Measurements from ENCODE around the gene CHD5.
"Not testable (repeated sequence)": the region's sequence is repeated elsewhere in the genome, so short reads cannot be mapped to it uniquely, and the experiment has no call there.

Gene CHD5

DNA sequence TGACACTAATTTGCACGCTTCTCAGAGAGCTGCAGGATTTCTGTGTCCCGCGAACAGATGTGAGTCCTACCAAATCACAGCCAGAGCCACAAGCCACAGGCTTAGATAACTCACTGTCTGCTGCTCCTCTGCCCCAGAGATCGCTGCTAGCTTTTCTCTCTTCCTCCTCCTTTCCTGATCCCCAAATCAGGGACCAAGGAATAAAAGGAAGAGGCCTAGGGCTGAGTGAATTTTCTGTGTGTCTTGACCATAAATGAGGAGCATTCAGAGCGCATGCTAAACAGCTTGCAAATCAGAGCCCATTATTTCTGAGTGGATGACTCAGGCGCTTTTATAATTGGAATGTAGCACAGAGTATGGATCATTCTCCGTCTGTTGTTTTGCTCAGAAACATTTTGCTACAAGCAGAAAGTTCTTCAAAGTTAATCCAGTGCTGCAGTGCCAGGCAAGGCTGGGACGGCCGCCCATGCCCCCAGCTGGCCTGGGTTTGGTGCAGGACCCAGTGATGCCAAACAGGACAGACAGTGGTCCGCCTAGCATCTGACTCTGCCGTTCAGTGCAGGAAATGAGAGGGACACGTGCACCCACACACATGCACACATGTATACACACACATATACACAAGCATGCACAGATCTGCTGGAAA lies 96.2 kb downstream of the CHD5 start:
- DNase-seq (ENCODE audit: low spot score): no peak

- DNase-seq (ENCODE audit: low spot score): no peak
These were observed 96.7 kb downstream of the CHD5 start for GRCh38 chr1:6083385-6083784.

DNA sequence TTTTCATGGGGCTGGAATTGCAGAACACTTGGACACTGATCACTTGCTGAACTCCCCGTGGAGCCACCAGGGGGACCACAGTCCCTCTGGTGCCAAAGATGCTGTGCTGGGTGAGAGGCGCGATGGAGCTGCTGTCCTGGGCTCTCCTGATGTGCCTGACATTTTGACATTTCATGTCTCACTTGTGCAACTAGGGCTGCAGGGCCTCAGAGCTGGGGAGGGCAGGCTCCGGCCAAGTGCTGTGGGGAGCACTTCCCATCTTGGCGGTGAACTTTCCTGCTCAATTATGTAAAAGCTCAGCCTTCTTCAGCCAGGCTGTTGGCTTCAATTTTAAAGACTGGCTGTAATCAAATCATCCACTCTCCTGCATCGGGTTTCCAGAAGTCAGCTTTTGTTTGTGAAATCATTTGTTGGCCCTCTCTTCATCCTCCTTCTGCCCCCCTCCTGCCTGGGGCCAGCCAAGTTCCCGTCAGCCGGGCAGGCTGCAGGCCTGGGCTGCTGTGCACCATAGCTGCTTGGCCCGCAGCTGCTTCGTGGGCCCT lies 97.6 kb downstream of the CHD5 start:
- no peak for DNase-seq (ENCODE audit: low spot score)

- no peak for DNase-seq (ENCODE audit: low spot score)
These were observed 98.2 kb downstream of the CHD5 start for GRCh38 chr1:6081901-6082300.

DNA sequence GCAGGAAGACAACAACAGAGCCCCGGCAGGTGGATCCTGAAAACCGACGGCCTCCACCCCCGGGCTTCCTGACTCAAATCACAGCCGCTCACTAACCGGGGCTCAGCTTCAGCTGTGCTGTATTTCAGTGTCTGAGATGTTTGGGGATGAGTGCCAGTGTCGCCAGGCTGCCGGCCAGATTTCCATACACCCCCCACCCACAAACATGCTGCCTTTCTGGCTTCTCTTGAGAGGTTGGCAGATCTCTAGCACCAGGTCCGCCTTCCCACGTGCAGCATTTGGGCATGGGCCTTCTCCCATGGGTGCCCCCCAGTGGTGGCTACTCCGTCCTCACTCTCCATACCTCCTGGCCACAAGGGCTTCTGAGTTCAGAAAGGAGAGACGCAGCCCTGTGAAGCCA lies 99.7 kb downstream of the CHD5 start:
- DNase-seq (ENCODE audit: low spot score): no peak

DNA sequence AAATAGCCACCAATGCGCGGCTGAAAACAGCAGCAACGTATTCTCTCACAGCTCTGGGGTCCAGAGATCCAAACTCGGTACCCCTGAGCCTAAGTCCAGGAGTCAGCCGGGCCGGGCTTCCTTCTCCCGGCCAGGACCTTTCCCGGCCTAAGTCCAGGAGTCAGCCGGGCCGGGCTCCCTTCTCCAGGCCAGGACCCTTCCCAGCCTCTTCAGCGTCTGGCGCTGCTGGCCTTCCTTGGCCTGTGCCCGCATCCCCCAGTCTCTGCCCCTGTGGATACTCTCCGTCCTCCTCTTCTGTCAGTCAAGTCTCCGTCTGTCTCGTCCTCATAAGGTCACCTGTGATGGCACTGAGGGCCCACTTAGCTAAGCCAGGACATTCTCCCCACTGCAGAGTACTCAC lies 102.2 kb downstream of the CHD5 start:
- no peak for DNase-seq (ENCODE audit: low spot score)

GRCh38 chr1:6077506-6077905 lies 102.6 kb downstream of the CHD5 start:
- DNase-seq (ENCODE audit: low spot score): no peak

GRCh38 chr1:6077061-6077460 lies 103.1 kb downstream of the CHD5 start:
- DNase-seq (ENCODE audit: low spot score): not testable (repeated sequence)

GRCh38 chr1:6075748-6076147 lies 104.4 kb downstream of the CHD5 start:
- DNase-seq (ENCODE audit: low spot score): peak; percentile 64

- DNase-seq (ENCODE audit: low spot score): no peak
These were observed 105.8 kb downstream of the CHD5 start for GRCh38 chr1:6074192-6074901.

DNA sequence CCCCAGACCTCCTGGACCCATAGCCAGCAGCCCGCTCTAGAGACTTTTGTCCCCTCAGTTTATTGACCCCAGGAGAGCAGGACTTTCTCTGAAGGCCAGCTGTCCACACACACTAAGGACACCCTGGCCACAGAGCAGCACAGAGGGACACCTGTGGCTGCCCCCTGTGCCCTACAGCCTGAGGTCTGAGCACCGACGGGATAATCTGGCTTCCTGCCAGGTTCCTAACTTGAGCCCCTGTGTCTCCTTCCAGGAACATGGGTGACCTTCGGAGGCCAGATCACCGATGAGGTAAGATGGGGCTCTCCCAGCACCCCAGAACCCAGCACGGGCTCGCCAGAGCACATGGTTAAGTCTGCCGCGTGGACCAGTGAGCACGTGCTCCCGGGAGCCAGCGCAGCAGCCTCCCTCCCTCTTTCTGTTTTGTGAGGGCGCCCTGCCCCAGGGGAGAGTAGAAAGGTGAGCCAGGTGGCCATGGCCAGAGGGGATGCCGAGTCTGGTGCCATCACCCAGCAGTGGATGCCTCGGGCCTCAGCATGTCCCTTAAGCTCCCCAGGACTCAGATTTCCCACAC lies 106.6 kb downstream of the CHD5 start:
- no peak for DNase-seq (ENCODE audit: low spot score)

DNA sequence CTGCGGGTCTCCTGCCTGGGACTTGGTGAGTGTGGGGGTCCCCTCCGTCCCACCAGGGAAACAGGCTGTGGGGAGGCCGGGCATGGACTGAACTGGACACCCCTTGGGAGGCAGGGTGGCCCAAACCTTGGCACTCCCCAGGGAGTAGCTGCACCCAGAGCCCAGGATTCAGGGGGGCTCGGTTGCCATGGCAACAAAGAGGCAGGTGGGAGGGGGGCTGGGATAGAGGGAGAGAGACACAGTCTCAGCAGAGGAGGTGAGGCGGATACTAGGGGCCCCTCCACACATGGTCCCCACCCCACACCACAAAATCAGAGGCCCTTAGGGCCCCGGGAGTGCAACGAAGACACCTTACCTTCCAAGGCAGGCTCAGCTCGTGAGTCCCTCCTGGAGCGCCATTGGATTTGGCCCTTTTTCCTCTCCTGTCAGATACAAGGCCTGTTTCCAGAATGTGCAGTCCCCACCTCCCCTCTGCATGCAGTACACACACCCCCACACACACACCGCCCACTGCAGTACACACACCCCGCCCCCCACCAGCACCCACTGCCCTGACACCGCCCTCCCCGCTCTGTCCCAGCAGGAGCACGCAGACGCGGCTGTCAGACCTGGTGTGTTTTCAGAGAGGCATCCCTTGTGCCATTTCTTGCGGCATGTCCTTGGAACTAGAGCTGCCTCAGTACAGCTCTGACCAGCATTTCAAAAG lies 107.2 kb downstream of the CHD5 start:
- DNase-seq (ENCODE audit: low spot score): no peak

GRCh38 chr1:6071219-6071618 lies 108.9 kb downstream of the CHD5 start:
- DNase-seq (ENCODE audit: low spot score): no peak

DNA sequence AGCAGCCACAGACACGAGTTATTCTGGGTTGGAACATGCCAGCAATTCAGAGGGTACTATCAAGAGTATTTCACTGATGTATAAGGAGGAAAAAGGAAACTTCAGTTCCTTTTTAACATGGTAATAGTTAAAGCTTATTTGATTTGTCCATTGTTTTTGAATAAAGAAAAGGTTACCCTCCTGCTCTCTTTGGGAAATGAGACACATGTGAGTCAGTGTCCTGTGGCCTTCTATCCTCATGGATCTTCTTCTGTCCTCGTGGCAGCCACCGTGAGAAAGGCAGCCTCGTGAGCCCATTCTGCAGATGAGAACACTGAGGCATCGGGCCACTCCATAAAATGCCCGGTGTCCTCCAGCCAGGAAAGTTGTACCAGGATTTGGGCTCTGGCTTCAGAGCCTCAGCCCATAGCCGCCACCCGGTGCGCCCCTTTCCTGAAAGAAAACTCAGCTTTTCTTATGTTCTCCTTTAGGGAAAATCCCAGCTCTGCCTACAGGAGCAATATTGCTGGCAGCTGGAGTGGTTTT lies 109.6 kb downstream of the CHD5 start:
- no peak for DNase-seq (ENCODE audit: low spot score)

DNA sequence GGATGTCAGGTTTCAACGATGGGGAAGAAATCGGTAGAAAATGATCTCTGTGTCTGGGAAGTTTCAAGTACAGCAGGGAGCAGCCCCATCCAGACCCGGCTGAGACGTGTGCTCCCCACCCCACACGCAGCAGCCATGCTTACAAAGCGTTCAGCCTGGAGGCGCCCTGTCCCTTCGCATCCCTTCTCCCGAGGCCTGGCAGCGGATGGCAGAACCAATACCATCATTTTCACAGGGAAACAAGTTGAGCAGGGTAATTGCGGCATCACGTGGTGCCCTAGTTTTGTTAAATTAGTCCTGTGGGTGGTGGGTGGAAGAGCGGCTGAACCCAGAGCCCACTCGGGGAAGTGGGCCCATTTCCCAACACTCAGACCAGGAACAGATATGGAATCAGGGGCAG lies 110.5 kb downstream of the CHD5 start:
- no peak for DNase-seq (ENCODE audit: low spot score)

- no peak for DNase-seq (ENCODE audit: low spot score)
These were observed 111.2 kb downstream of the CHD5 start for GRCh38 chr1:6068932-6069331.

DNA sequence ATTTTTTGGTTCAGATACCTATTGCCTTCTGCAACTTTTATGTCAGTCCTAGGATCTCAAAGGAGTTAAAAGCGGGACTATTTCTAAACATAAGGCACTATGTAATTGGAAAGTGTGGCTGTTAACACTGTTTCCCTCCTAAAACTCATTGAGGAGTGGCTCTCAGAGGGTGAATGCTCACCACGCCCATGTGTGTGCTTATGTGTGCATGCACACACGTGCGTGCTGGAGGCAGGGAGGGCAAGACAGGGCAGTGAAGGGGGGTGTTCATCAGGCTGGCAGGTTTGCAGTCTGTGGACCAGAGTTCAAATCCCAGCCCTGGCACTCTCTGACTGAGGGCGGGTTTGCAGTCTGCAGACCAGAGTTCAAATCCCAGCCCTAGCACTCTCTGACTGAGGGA lies 112.0 kb downstream of the CHD5 start:
- no peak for DNase-seq (ENCODE audit: low spot score)

DNA sequence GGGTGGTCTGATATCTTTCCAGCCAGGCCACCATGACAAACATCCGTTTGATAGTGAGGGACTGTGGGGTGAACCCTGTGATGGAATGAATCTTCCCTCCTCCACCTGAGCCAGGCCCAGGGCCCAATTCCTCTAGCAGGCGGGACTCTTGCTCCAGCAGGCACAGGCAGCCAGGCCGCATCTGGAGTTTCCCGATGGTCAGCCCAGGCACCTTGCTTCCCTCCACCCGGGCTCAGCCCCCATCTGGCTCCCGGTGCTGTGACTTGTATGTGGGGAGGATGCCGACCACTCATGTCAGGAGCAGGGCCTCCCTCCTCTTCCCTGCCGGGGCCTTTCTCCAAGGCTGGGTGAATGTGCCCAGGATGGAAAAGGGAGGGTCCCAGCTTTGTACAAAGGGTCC lies 113.4 kb downstream of the CHD5 start:
- no peak for DNase-seq (ENCODE audit: low spot score)

DNA sequence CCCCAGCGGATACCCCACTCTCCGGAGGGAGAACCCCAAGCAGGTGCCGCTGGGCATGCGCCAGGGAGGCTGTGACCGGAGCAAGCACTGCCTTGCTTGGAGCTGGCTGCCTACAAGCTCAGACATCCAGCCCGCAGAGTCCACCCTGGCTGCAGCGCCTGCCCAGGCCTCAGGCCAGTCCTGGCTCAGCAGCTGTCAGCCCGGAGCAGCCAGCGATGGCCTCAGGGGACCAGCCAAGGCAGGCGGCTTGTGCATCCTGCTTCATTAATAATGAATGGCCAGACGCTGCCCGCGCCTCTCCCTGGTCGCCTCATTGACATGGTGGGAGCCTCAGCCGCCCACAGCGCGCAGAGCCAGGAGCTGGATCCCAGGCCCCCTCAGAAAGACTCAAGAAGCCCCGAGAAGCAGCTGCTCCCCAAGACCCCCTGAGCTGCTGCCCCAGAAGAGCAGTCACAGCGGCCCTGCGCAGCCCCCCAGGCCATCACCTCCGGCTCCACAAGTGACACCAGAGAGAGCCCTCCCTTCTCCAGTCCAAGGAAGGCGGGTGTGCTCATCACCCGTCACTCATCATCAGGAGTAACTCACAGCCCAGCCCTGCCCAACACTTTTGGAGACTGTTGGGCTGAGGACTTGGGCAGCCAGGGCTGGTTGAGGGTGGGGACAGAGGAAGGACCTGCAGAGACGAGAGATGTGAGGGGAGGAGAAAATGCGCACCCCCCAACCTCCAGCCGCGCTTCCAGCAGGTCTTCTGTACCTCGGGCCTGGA lies 114.8 kb downstream of the CHD5 start:
- no peak for DNase-seq (ENCODE audit: low spot score)

- not testable (repeated sequence) for DNase-seq (ENCODE audit: low spot score)
These were observed 116.5 kb downstream of the CHD5 start for GRCh38 chr1:6063532-6064053.

DNA sequence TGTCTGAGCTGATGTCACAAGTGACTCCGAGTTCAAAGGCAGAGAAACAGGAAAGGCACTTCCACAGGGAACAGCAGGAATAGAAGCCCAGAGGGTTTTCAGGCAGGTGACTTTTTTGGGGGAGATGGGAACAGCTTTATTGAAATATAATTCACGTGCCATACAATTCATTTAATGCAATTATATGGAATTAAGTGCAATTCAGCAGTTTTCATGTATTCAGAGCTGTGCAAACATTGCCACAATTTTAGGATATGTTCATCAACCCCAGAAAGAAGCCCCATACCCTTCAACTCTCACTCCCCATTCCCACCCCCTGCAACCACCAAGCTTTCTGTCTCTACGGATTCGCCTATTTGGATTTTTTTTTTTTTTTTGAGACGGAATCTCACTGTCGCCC lies 117.5 kb downstream of the CHD5 start:
- DNase-seq (ENCODE audit: low spot score): no peak

Data from RKO (cell line).